GM15510 (cell line): ENCODE data around the gene LMF1.

Experiments used
- POLR2A ChIP-seq: IDR thresholded peaks from 3 replicates; pipeline ENCODE4 v1.6.1; 2011; ENCODE audit warnings: borderline replicate concordance; ENCODE audit not compliant: insufficient read length; ENCODE audit errors: extremely low read depth

LMF1 gene

DNA sequence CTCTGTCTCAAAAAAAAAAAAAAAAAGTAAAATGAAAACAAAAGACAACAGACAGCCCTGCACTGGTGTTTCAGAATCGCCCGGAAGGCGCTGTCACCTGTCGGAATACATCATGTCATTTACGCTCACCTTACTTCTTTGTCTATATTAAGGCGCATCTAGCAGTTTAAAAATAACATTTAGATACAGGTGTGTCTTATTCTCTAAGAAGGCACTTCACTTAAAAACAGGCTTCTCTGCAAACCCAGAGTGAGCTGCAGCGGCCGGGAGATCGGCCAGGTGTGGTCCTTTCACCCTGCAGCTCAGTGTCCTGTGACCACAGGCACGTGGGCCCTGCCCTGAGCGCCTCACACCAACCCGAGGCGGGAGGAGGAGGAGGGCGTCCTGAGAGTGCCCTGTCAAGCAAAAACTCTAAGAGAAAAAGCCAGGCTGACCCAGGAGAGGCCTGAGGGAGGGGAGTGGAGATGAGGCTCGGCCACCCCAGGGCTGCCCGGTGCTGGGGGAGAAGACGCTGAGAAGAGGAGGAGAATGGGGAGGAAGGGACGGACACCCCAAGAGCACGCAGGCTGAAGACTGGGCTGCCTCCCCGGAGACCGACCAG is 3.3 kb upstream of the LMF1 start:
- TF ChIP-seq POLR2A, result no peak

DNA sequence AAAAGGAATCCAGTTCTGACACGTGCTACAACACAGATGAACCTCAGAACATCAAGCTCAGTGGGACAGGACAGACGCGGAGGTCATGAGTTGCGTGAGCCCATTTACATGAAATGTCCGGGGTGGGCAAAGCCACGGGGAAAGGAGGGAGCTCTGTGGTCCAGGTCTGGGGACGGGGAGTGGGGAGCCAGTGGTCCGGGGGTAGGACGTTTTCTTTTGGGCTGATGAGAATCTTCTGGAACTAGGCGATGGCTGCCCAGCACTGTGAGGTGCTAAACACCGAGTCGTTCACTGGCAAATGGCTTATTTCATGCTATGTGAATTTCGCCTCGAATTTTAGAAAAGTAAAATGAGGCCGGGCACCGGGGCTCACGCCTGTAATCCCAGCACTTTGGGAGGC is 2.6 kb upstream of the LMF1 start:
- no peak for TF ChIP-seq POLR2A

DNA sequence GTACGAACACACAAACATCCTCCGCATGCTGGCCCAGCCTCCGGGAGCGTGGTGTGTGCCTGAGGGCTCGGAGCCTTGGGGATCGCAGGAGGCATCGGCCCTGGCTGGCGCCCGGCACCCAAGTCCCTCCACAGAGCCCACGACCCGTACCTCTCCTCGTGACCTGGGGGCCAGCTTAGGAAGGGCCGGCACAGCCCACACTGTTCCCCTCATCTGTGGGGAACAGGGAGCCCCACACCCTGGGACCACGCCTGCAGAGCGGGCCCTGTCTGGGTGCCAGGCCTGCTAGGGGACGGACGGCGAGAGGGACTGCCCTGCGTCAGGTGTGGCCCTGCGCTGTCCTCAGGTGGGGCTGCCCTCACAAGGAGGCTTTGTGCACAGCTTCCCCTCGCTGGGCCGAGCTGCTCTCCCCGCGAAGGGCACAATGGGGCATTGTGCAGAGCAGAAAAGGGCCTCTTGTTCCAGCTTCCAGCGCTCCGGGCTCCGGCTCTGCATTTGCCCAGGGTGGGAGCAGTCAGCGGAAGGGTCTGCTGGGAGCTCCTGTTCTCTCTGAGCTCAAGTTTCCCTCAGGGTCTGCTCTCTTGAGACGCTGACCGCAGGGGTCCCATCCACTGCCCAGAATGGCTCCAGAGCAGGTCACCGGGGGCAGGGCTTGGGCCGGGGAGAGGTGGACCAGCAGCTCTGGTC is 1.7 kb upstream of the LMF1 start:
- TF ChIP-seq POLR2A, result no peak

DNA sequence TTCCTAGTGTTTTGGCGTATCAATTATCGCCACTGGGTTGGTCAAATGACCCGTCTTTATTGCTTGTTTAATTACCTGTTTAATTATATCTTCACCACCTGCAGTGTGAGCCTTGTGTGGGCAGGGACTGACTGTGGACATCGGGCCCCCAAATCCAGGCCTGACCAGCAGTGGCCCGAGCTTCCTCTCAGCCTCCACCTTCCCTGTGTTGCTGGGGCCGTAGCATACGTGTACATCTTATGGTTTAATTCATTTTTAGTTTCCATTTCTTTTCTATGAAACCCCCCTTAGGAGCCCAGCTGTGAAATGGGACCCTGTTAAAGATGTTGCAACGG is 1.2 kb upstream of the LMF1 start:
- TF ChIP-seq POLR2A, result no peak

DNA sequence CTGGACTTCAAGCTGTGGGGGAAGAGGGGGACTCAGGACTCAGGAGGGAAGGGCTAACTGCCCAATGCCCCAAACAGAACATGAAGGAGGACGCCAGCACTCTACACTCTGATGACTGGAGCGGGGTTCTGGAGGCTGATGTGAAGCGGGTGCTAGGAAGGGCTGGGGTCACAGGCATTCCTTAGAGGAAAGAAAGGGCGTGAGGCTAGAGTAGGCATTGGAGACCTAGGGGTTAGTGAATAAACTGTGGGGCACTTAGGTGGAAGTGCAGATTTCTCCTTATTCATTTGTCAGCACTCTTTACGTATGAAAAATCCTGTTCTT is 760 bp upstream of the LMF1 start:
- TF ChIP-seq POLR2A, result no peak

DNA sequence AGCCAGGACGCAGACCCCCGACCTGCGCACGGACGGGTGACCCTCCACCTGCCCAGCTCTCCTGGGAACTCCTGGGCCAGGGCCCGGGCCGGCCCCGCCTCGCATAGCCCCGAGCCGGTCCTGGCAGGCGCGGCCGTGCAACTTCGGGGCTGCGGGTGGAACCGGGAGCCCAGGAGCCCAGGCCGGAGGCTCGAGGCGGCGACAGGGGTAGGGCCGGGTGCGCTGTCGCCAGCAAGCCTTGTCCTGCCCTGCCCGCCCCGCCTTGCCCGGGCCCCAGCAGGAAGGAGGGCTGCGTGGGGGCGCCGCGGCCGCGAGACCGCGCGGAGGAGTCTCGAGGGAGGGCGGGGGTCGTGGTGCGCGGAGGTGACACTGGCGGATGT is 408 bp downstream of the LMF1 start:
- TF ChIP-seq POLR2A, result no peak

DNA sequence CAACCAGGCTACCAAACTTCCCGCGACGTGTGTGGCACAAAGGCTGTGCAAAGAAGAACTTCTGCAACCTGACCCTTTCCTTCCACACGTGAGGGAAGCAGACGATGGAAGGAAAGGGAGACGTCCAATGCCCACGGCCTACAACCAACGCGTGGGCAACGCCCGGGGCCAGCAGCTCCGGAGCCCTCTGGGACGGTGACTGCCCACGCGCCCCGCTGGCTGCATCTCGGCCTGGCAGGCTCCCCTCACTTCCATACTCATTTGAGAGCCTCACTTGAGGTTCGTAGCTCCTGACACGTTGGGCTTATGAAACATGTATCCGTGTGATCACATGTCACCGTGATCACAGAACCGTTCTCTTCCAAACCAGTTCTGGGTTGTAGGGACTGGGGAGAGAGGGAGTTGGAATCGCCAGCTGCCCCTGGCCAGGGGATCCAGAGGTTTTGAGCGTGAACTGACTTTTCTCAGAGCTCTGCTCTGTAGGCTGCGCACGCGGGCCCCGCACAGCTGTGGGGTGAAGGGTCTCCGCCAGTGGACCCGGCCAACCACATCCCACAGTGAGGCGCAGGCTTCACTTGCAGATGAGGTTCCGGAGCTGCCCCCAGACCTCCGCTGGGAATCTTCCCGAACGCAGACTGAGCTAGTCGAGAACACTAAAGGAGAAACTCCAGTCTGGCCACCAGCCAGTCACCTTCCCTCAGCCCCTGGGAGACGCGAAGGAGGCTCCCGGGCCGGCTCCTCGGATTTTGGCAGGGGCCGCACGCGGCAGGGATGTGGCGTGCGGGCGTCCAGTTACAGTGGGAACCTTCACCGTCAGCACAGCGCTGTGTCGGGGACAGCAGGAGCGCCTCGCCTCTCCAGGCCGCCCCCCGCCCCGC is 1.0 kb downstream of the LMF1 start:
- TF ChIP-seq POLR2A, result no peak

DNA sequence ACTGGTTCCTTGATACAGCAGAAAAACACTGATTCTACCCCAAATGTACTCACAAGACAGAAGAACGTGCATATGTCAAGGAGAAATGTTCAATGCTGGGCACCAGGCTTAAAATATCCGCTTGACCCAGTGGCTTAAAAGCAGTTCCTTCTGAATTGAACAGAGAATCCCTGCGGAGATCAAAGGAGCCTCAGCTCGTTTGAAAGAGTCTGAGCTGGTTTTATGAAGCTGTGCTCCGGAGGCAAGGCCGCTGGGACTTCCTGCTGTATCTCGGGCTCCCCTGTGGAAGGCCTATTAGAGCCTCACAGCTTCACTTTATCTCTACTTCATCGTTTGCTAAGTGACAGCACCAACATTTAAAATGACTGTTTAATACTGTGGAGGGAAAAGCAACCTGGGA is 2.2 kb downstream of the LMF1 start:
- TF ChIP-seq POLR2A, result no peak

DNA sequence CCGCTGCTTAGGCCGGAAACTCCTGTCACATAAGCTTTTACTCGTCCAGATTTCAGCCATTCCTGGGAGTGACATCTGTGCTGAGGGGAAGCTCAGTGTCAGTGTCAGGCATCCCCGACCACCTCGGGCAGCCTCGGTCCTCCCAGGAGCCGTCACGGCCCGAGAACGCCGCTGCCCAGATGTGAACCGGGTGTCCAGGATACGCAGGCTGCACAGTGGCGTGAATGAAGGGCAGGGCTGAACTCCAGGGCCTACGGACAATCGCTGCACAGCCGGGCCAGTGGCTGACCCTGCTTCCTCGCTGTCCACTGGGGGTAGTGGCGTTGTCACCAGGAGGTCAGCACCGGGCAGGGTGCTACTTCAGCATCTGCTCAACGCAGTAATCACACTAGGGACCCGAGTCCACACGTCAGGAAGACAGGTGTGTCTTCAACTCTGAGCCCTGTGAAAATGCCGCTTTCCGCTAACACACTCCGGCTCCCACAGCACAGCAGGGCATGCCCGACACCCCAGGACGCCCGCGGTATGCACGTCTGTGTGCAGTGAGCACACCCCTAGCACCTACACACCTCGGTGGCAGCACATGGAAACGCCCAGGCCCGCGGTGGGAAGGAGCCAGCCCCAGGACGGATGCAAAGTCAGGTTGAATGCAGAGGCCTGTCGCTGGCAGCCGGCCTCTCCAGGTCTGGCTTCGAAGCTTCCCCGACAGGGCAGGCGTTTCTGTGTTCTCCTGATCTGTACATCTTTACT is 3.1 kb downstream of the LMF1 start:
- no peak for TF ChIP-seq POLR2A

DNA sequence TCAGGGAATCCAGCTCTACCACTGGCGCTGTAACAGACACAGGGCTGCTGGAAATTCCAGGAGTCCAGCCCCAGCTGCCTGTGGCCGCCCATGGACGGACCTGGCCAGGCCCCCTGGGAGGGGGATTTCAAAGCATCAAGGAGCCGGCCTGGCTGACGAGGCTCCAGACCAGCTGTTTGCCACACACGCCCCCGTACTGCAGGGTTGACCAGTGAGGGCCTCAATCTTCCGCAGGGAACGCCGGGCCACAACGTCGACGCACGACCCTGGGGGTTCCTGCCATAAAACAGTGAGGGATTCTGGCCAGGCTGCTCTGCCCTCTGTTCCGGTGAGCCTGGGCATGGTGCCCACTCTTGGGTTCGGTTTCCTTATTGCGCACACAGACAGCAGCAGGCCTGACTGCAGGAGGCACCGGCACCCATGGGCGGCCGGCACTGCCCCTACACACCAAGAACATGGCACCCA is 3.7 kb downstream of the LMF1 start:
- TF ChIP-seq POLR2A, result no peak

DNA sequence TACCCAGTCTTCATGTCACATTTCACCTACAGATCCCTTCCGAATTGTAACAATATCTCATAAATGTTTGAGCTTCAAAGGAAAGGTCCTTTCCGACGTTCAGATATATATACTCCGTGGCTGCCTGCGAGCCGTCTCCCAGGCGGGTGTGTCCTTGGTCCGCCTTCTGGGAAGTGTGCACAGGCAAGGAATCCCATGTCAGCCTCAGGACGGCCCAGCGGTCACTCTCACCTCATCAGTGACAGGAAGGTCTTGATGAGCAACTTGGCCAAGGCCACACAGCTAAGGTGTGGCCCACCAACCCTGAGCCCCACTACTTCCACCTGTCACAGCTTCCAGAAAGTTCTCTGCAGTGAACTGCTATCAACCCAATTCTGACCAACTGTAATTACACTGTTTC is 4.3 kb downstream of the LMF1 start:
- no peak for TF ChIP-seq POLR2A

DNA sequence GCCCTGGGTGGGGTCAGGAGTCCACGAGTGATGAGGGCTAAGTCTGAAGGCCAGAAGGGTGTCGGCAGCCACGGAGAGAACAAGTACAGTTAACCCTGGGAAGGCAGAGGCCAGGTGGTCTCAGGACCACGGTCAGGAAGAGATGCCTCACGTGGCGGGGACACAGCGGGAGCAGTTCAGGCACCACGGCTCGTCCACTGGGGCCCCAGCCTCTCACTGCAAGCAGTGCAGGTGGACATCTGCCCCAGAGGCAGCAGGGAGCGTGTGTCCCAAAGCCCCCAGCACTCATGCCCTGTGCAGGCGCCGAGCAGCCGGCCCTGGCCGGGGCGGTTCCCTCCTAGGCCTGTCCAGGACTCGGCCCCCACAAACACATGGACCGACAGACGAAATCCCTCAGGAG is 4.7 kb downstream of the LMF1 start:
- TF ChIP-seq POLR2A, result no peak

DNA sequence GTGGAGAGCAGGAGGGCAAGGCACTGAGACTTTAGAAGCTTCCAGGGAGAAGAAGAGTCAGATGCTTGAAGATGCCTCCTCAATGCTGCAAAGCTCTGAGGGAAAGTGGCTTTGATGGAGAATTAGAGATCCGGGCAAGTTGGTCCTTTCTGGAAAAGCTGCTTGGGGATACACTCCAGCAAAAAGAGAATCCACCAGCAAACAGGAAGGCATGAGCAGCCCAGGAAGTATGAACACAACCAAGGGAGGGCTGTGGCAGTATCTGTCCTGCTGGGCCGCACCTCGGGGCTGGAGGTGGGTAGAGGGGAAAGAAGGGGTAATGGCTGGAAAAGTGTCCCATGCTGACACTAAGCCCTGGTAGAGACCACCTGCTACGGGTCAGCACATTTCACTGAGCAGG is 5.3 kb downstream of the LMF1 start:
- TF ChIP-seq POLR2A, result no peak

DNA sequence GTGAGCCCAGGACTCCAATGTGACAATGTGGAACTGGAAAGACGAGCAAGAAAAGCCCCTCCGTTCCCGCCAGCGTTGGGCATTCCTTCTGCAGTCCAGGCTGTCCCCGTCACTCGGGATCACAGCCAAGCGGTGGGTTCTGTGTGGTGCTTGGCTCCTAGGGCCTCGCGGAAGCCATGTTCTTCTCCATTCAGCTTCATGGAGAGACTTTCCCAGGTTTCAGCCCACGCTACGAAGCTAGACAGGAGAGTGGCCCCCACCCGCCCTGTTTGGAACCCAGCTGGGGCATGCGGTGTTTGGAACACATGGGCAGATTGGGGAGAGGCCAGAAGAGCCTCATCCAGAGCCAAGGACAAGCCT is 5.8 kb downstream of the LMF1 start:
- no peak for TF ChIP-seq POLR2A

DNA sequence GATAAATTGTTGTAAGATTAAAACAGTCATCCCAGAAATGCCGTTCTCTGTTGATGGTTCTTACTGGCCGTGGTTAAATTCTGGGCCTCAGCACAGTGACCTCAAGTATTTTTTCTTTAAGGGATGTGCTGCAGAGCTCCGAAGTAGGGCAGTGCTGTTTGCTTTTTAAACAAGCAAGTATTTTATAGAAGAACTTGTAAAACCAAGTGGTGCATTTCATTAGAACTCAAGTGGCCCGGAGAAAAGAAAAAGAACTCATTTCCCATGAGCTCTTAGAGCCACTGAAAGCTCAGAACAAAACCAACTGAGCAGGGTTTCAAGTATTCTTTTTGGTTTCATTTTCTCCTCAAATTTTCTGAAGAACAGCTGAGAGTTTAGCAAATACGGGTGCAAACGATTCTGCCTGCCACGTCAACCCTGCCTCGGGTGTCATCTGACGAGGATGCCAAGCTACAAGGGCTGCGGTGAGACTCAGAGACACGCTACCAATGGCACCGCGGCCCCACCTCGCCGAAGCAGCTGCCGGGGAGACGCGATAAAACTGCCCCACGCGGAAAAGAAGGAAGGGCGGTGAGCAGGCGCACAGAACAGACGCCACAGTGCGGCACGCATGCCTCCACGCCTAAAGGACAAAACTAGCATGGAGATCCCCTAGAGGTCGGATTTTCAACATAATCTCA is 6.3 kb downstream of the LMF1 start:
- TF ChIP-seq POLR2A, result no peak
